AG09309 (cell line): ENCODE results near the gene OPA3.
A peak's percentile ranks its signal among the peaks of the same experiment; 100 is the strongest.
"Not testable (repeated sequence)": the region's sequence is repeated elsewhere in the genome, so short reads cannot be mapped to it uniquely, and the experiment has no call there.

ENCODE experiments used
- DNase-seq: peaks from one replicate; pipeline ENCODE4 v3.0.0-alpha.2; 2010; ENCODE audit warnings: low read depth
- H3K4me3 ChIP-seq: 2 replicates; pipeline ENCODE4 v1.5.1; 2011; ENCODE audit warnings: mild to moderate bottlenecking, low read depth, low read length, moderate library complexity; ENCODE audit not compliant: control insufficient read depth
- TF ChIP-seq, protein P1 (sequence below): IDR thresholded peaks from 2 replicates; pipeline ENCODE4 v1.5.1; 2011; ENCODE audit warnings: mild to moderate bottlenecking, low read depth, low read length, inconsistent platforms; ENCODE audit not compliant: insufficient read depth, control insufficient read depth; ENCODE audit errors: missing control alignments

The OPA3 gene

DNA sequence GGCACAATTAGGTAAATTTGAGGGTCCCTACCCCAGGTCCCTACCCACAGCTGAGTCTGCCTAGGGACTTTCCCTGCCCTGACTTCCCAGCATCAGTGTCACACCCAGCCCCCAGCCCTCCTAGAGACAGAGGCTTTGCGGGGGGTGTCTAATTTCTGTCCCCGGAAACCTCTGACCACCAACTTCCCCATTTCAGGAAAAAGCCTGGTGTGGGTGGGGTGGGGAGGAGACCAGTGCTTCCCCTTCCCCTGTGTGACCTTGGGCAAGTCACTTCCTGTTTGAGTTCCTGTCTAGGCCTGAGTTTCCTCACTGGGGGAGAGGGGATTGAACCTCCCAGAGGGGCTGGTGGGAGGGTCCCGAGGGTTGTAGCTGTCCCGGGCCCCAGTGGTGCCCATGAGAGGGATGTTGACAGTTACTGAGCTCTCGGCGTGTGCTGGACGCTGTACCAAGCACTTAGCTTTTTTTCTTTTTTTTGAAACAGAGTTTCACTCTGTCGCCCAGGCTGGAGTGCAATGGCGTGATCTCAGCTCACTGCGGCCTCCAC is 69.4 kb downstream of the OPA3 start:
- no peak for DNase-seq
- TF ChIP-seq, protein P1, sequence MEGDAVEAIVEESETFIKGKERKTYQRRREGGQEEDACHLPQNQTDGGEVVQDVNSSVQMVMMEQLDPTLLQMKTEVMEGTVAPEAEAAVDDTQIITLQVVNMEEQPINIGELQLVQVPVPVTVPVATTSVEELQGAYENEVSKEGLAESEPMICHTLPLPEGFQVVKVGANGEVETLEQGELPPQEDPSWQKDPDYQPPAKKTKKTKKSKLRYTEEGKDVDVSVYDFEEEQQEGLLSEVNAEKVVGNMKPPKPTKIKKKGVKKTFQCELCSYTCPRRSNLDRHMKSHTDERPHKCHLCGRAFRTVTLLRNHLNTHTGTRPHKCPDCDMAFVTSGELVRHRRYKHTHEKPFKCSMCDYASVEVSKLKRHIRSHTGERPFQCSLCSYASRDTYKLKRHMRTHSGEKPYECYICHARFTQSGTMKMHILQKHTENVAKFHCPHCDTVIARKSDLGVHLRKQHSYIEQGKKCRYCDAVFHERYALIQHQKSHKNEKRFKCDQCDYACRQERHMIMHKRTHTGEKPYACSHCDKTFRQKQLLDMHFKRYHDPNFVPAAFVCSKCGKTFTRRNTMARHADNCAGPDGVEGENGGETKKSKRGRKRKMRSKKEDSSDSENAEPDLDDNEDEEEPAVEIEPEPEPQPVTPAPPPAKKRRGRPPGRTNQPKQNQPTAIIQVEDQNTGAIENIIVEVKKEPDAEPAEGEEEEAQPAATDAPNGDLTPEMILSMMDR: no peak
- no peak overlapping the region for H3K4me3 ChIP-seq

DNA sequence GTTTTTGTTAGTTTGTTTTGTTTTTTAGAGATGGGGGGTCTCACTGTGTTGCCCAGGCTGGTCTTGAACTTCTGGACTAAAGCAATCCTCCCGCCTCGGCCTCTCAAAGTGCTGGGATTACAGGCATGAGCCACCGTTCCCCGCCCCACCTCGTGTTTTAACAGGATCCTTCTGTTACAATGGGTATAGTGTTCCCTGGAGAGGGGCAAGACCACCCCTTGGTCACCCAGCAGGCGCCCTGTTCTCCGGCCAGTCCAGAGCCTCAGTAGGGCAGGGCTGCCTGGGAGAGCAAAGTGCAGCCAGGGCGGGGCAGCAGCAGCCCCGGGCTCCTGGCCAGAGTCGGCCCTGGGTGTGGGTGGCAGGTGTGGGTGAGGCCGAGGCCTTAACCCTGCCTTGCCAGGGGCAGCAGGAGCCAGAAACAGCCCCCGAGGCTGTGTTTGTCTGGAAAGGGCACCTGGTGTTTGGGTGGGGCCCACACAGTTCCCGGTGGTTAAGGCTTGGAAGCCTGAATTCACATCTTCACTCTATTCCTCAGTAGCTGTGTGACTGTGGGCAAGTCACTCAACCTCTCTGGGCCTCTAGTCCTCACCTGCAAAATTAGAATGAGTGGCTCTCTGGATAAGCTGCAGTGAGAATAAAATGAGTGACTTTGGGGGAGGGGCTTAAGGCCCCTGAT is 70.1 kb downstream of the OPA3 start:
- DNase-seq: no peak
- TF ChIP-seq, protein P1: no peak
- H3K4me3 ChIP-seq: no peak overlapping the region

DNA sequence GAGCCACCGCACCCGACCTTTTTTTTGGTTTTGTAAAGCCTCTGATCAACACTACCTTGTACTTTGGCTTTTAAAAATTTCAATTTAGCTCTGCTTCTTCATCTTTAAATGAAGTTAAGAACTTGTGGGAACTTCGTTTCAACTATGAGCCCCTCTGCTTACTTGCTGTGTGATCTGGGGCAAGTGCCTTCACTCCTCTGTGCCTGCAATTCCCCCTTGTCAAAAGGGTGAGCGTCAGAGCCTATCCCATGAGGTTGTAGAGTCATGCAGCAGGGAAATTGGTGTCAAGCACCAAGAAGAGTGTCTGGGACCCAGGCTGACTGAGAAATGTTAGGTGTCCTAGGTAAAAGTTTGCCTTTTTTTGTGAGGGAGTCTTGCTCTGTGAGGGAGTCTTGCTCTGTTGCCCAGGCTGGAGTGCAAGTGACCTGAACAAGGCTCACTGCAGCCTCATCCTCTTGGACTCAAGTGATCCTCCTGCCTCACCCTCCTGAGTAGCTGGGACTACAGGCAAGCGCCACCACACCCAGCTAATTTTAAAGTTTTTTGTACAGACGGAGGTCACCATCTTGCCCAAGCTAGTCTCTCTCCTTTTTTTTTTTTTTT is 71.6 kb downstream of the OPA3 start:
- DNase-seq: no peak
- TF ChIP-seq, protein P1: no peak

DNA sequence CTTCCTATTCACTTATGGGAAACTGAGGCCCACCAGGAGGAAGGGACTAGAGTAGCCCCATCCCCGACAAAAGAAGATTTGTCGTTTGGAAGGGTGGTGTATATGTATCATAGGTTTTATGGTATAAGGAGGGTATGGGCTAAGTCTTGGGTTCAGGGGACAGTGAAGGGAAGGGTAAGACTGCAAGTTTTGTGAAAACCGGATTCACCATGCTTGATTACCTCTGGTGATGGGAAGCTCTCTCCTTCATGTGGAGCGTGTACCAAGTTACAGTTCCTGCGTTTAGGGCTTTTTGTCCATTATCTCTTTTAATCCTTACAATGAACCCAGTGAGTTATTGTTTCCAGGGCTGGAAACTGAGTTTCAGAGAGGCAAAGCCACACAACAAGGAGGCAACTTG is 73.5 kb downstream of the OPA3 start:
- TF ChIP-seq, protein P1: no peak
- H3K4me3 ChIP-seq: no peak overlapping the region
- DNase-seq: no peak

More for the DNA sequence above, 71.6 kb downstream of the OPA3 start:
- H3K4me3 ChIP-seq: no peak overlapping the region

DNA sequence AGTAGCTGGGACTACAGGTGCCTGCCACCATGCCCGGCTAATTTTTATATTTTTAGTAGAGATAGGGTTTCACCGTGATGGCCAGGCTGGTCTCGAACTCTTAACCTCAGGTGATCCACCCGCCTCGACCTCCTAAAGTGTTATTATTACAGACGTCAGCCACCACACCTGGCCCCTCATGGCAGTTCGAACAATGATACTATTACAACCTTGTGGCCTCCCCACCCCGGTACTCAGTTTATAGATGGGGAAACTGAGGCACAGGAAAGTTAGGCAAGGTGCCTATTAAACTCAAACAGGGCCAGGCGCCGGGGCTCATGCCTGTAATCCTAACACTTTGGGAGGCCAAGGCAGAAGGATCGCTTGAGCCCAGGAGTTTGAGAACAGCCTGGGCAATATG is 74.2 kb downstream of the OPA3 start:
- H3K4me3 ChIP-seq, DNase-seq: not testable (repeated sequence)

DNA sequence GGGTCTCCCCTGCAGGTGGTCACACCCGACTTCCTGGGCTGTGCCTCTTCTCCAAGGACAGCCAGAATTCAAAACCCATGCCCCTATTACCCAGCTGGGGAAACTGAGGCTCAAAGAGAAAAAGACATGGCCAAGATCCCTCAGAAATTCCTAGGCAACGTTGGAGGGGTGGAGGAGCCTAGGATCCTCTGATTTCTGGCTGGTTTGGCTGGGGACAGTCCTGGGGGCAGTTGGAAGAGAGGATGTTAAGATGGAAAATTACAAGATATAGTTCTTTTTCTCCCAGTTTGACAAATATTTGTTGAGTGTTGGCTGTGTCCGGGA is 74.9 kb downstream of the OPA3 start:
- peak overlapping the region; percentile 96 for H3K4me3 ChIP-seq
- DNase-seq: no peak
- TF ChIP-seq, protein P1: no peak

DNA sequence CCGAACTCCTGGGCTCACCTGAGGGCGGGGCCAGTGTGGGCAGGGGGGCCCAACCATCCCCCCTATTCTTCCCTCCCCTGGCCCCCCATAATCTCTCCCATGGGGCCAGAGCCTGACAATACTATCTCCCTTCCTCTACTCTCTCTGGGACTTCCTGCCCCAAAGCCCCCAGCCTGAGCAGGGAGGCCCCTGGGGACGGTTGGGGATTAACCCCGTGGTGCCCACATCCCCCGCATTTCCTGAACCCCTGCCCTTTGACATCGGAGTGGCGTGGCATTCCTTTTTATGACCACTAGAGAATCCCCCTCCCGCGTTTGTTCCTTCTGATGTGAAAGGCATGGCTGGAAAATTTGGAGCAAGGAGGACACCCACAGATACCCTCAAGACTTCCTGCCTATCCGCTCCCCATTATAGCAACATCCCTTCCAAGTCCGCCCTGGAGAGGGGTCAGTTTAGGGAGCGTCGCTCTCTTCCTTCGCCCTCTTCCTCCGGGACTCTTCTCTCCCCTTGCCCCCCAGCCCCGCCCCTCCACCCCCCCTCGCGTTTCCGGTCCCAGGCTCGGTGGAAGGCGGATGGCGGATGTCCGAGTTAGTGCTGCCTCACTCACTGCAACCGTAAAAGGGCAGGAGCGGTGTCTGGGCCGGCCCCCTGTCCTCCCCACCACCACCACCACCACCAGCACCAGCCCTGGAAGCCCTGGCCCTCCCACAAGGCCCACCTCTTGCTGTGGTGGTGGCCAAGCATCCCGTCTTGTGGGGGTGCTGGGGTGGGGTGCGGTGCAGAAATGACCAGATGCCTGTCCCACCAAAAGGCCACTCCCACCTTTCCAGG is 75.5 kb downstream of the OPA3 start:
- TF ChIP-seq, protein P1: no peak
- peak overlapping the region; percentile 96 for H3K4me3 ChIP-seq
- DNase-seq: no peak
